SU-DHL-6 (cell line): Measurements from ENCODE around the gene DHX30.

Source experiments
- H2AFZ ChIP-seq: fragments of 200-600 bp; sonication (generic); 2 replicates; pipeline ENCODE4 v1.6.1; 2014; ENCODE audit warnings: low read depth, mild to moderate bottlenecking, moderate library complexity, mixed read lengths, antibody characterized with exemption, low read length; ENCODE audit not compliant: severe bottlenecking
- H3F3A ChIP-seq: fragments of 200-600 bp; shearing (Covaris generic); 2 replicates; pipeline ENCODE4 v1.6.0; 2016; ENCODE audit warnings: antibody characterized with exemption, mild to moderate bottlenecking; ENCODE audit not compliant: insufficient read depth
- H3K27ac ChIP-seq: fragments of 200-600 bp; sonication (generic); 2 replicates; pipeline ENCODE4 v1.5.1; 2016; ENCODE audit warnings: low read depth, mild to moderate bottlenecking, low read length, moderate library complexity, mixed read lengths
- H3K27me3 ChIP-seq: fragments of 200-600 bp; sonication (generic), shearing (Covaris generic); 2 replicates; pipeline ENCODE4 v1.6.0; 2014; ENCODE audit warnings: mild to moderate bottlenecking, low read length
- H3K36me3 ChIP-seq: fragments of 200-600 bp; sonication (generic); 2 replicates; pipeline ENCODE4 v1.6.1; 2014; ENCODE audit warnings: mild to moderate bottlenecking, low read length, mixed read lengths
- H3K4me2 ChIP-seq: fragments of 300-600, 200-600 bp; shearing (Covaris generic), sonication (generic); 2 replicates; pipeline ENCODE4 v1.6.0; 2014; ENCODE audit warnings: low read length, low read depth, mild to moderate bottlenecking; ENCODE audit not compliant: poor library complexity, severe bottlenecking
- H3K4me3 ChIP-seq: fragments of 200-600 bp; sonication (generic); 2 replicates; pipeline ENCODE4 v1.5.1; 2014; ENCODE audit warnings: antibody characterized with exemption, low read length, mild to moderate bottlenecking, mixed read lengths; ENCODE audit not compliant: insufficient read depth, poor library complexity, severe bottlenecking
- H3K79me2 ChIP-seq: fragments of 200-600 bp; sonication (generic); 2 replicates; pipeline ENCODE4 v1.6.1; 2014; ENCODE audit warnings: mild to moderate bottlenecking, low read length, moderate library complexity; ENCODE audit not compliant: insufficient read depth
- H3K9ac ChIP-seq: fragments of 200-600 bp; sonication (generic); 2 replicates; pipeline ENCODE4 v1.7.0; 2014; ENCODE audit warnings: mild to moderate bottlenecking, low read length
- H3K9me2 ChIP-seq: fragments of 200-600 bp; sonication (generic); replicated peaks from 2 replicates; pipeline ENCODE4 v1.6.1; 2014; ENCODE audit warnings: low read length; ENCODE audit not compliant: insufficient read depth
- H3K9me3 ChIP-seq: fragments of 200-600 bp; sonication (generic); 2 replicates; pipeline ENCODE4 v1.6.1; 2014; ENCODE audit warnings: low read length, mixed read lengths; ENCODE audit not compliant: insufficient read depth
- H4K20me1 ChIP-seq: fragments of 200-600 bp; sonication (generic); 2 replicates; pipeline ENCODE4 v1.6.1; 2014; ENCODE audit warnings: low read depth, mild to moderate bottlenecking, antibody characterized with exemption, low read length, moderate library complexity, mixed read lengths
- CTCF ChIP-seq: fragments of 200-600 bp; sonication (generic); IDR thresholded peaks from one replicate; pipeline ENCODE4 v1.5.1; 2017; ENCODE audit warnings: antibody characterized with exemption, mild to moderate bottlenecking, low read length, moderate library complexity; ENCODE audit not compliant: insufficient read depth, poor library complexity, severe bottlenecking
- EZH2phosphoT487 ChIP-seq: fragments of 200-600 bp; sonication (generic), shearing (Covaris generic); conservative IDR thresholded peaks from 2 replicates; pipeline ENCODE4 v1.6.1; 2018; ENCODE audit warnings: mild to moderate bottlenecking, antibody characterized with exemption, low read length, moderate library complexity, mixed read lengths

The DHX30 gene

GRCh38 chr3:47846880-47847248 is 43.9 kb downstream of the DHX30 start:
- no peak overlapping the region for H2AFZ ChIP-seq

GRCh38 chr3:47847260-47847659 is 44.3 kb downstream of the DHX30 start:
- no peaks in the 10 kb centered on the region for H3K79me2 ChIP-seq
- H3K27ac ChIP-seq, result no peak overlapping the region
- TF ChIP-seq EZH2phosphoT487 (no peak), CTCF (no peak)
- H3K9me2 ChIP-seq, result no peaks in the 10 kb centered on the region
- no peaks in the 10 kb centered on the region for H3K36me3 ChIP-seq
- no peaks in the 10 kb centered on the region for H3K9me3 ChIP-seq
- H3K4me2 ChIP-seq, result no peak overlapping the region
- H3K27me3 ChIP-seq, result no peaks in the 10 kb centered on the region
- no peak overlapping the region for H3K4me3 ChIP-seq
- H2AFZ ChIP-seq, result no peak overlapping the region
- H4K20me1 ChIP-seq, result no peaks in the 10 kb centered on the region
- H3K9ac ChIP-seq, result no peak overlapping the region
- H3F3A ChIP-seq, result no peaks in the 10 kb centered on the region; the same call in 1 of the 2 replicates

More at GRCh38 chr3:47846880-47847248, 43.9 kb downstream of the DHX30 start:
- Histone ChIP-seq H4K20me1 (no peaks in the 10 kb centered on the region), H3K27ac (no peak overlapping the region), H3F3A (no peaks in the 10 kb centered on the region; the same call in 1 of the 2 replicates), H3K9ac (no peak overlapping the region), H3K27me3 (no peaks in the 10 kb centered on the region), H3K79me2 (no peaks in the 10 kb centered on the region), H3K9me3 (no peaks in the 10 kb centered on the region), H3K4me2 (no peak overlapping the region), H3K36me3 (no peaks in the 10 kb centered on the region), H3K9me2 (no peaks in the 10 kb centered on the region), H3K4me3 (no peak overlapping the region)
- no peak for TF ChIP-seq EZH2phosphoT487
- TF ChIP-seq CTCF, result no peak

- no peak overlapping the region for H3K9ac ChIP-seq
- no peak overlapping the region for H3K4me2 ChIP-seq
- no peaks in the 10 kb centered on the region for H3K9me3 ChIP-seq
- TF ChIP-seq CTCF (no peak), EZH2phosphoT487 (no peak)
- no peaks in the 10 kb centered on the region for H3K79me2 ChIP-seq
- H2AFZ ChIP-seq, result no peak overlapping the region
- no peaks in the 10 kb centered on the region for H3K36me3 ChIP-seq
- H3K27me3 ChIP-seq, result no peaks in the 10 kb centered on the region
- no peaks in the 10 kb centered on the region for H4K20me1 ChIP-seq
- no peak overlapping the region for H3K27ac ChIP-seq
- no peaks in the 10 kb centered on the region; the same call in 1 of the 2 replicates for H3F3A ChIP-seq
- H3K9me2 ChIP-seq, result no peaks in the 10 kb centered on the region
- no peak overlapping the region for H3K4me3 ChIP-seq
These were observed 45.0 kb downstream of the DHX30 start for GRCh38 chr3:47847801-47848518.
